NCI-H1105 treated with DMSO at 0.1 percent for 48 hours (cell line): ENCODE measurements around the gene UMAD1.

Experiments used
- DNase-seq: peaks from one replicate; lab custom pipeline; 2025; lab: John Stamatoyannopoulos, UW

UMAD1 gene

GRCh38 chr7:7720750-7721621, 80.4 kb downstream of the UMAD1 start:
- DNase-seq, result no peak

GRCh38 chr7:7731732-7732131, 91.2 kb downstream of the UMAD1 start:
- no peak for DNase-seq

- no peak for DNase-seq
Measured at GRCh38 chr7:7732621-7733281, 92.2 kb downstream of the UMAD1 start.

GRCh38 chr7:7736671-7737070, 96.1 kb downstream of the UMAD1 start:
- DNase-seq, result no peak

- no peak for DNase-seq
Measured at GRCh38 chr7:7737674-7738073, 97.1 kb downstream of the UMAD1 start.

- DNase-seq, result peak; percentile 59
Measured at GRCh38 chr7:7738177-7738576, 97.6 kb downstream of the UMAD1 start.

GRCh38 chr7:7738622-7739021, 98.1 kb downstream of the UMAD1 start:
- DNase-seq, result peak; percentile 76

GRCh38 chr7:7739204-7740036, 98.9 kb downstream of the UMAD1 start:
- DNase-seq, result peak; percentile 32

- DNase-seq, result no peak
Measured at GRCh38 chr7:7740037-7740355, 99.4 kb downstream of the UMAD1 start.

GRCh38 chr7:7742223-7742622, 101.7 kb downstream of the UMAD1 start:
- DNase-seq, result no peak

- DNase-seq, result no peak
Measured at GRCh38 chr7:7745258-7745657, 104.7 kb downstream of the UMAD1 start.

GRCh38 chr7:7745966-7746365, 105.4 kb downstream of the UMAD1 start:
- DNase-seq, result no peak

GRCh38 chr7:7746458-7746857, 105.9 kb downstream of the UMAD1 start:
- peak; percentile 88 for DNase-seq

- no peak for DNase-seq
Measured at GRCh38 chr7:7750571-7751242, 110.2 kb downstream of the UMAD1 start.

GRCh38 chr7:7751243-7752092, 110.9 kb downstream of the UMAD1 start:
- peak; percentile 46 for DNase-seq

GRCh38 chr7:7756577-7756976, 116.0 kb downstream of the UMAD1 start:
- no peak for DNase-seq

- no peak for DNase-seq
Measured at GRCh38 chr7:7757576-7757975, 117.0 kb downstream of the UMAD1 start.

GRCh38 chr7:7761340-7761973, 120.9 kb downstream of the UMAD1 start:
- peak; percentile 64 for DNase-seq

GRCh38 chr7:7761974-7762779, 121.6 kb downstream of the UMAD1 start:
- DNase-seq, result no peak
